Parathyroid adenoma (tissue), 2 donors: ENCODE data around the gene SSBP2.

Experiments
- H2AFZ ChIP-seq: fragments of 300-600 bp; sonication (generic); one replicate; pipeline ENCODE4 v1.7.0; 2017; ENCODE audit warnings: antibody characterized with exemption, mild to moderate bottlenecking
- H3K27ac ChIP-seq: fragments of 300-600 bp; sonication (generic); one replicate; pipeline ENCODE4 v1.7.0; 2017
- H3K27me3 ChIP-seq: fragments of 300-600 bp; sonication (generic); one replicate; pipeline ENCODE4 v1.7.0; 2017; ENCODE audit warnings: low read length; ENCODE audit not compliant: control insufficient read depth, insufficient read depth
- H3K36me3 ChIP-seq: fragments of 300-600 bp; sonication (generic); one replicate; pipeline ENCODE4 v1.7.0; 2017; ENCODE audit warnings: low read length; ENCODE audit not compliant: control insufficient read depth, insufficient read depth
- H3K4me1 ChIP-seq: fragments of 300-600 bp; sonication (generic); one replicate; pipeline ENCODE4 v1.7.0; 2017; ENCODE audit warnings: control low read depth
- H3K4me2 ChIP-seq: fragments of 300-600 bp; sonication (generic); one replicate; pipeline ENCODE4 v1.7.0; 2017; ENCODE audit warnings: low read length
- H3K4me3 ChIP-seq: fragments of 300-600 bp; sonication (generic); one replicate; pipeline ENCODE4 v1.7.0; 2017; ENCODE audit warnings: low read depth, low read length
- H3K79me2 ChIP-seq: fragments of 300-600 bp; sonication (generic); one replicate; pipeline ENCODE4 v1.7.0; 2017; ENCODE audit warnings: control low read depth
- H3K9ac ChIP-seq: fragments of 300-600 bp; sonication (generic); one replicate; pipeline ENCODE4 v1.7.0; 2017; ENCODE audit warnings: mild to moderate bottlenecking
- H3K9me3 ChIP-seq: fragments of 300-600 bp; sonication (generic); one replicate; pipeline ENCODE4 v1.7.0; 2017; ENCODE audit warnings: low read length; ENCODE audit not compliant: control insufficient read depth
- CTCF ChIP-seq: fragments of 300-600 bp; sonication (generic); IDR thresholded peaks from one replicate; pipeline ENCODE4 v1.7.0; 2017; ENCODE audit warnings: antibody characterized with exemption, mild to moderate bottlenecking
- donor health status: primary hyperparathyroidism.

SSBP2 gene

GRCh38 chr5:81753429-81753828 is 2.5 kb upstream of the SSBP2 start:
- peaks cover 3% of the 10 kb centered on the region for H3K79me2 ChIP-seq
- no peak overlapping the region for H3K27ac ChIP-seq
- TF ChIP-seq CTCF, result no peak
- H3K4me1 ChIP-seq, result peaks cover 14% of the 10 kb centered on the region
- no peaks in the 10 kb centered on the region for H3K9me3 ChIP-seq
- H2AFZ ChIP-seq, result peak overlapping the region; percentile 18
- H3K36me3 ChIP-seq, result no peaks in the 10 kb centered on the region
- no peak overlapping the region for H3K9ac ChIP-seq
- H3K27me3 ChIP-seq, result no peaks in the 10 kb centered on the region
- H3K4me3 ChIP-seq, result no peak overlapping the region
- H3K4me2 ChIP-seq, result no peak overlapping the region

- Histone ChIP-seq H3K36me3 (no peaks in the 10 kb centered on the region), H3K4me3 (no peak overlapping the region), H3K27me3 (no peaks in the 10 kb centered on the region), H3K79me2 (peaks cover 6% of the 10 kb centered on the region), H3K9me3 (no peaks in the 10 kb centered on the region), H3K4me1 (peaks cover 19% of the 10 kb centered on the region), H3K27ac (no peak overlapping the region), H3K9ac (no peak overlapping the region), H2AFZ (no peak overlapping the region), H3K4me2 (no peak overlapping the region)
- no peak for TF ChIP-seq CTCF
These were observed 1.7 kb upstream of the SSBP2 start for GRCh38 chr5:81752644-81752963.

- Histone ChIP-seq H3K27ac (peak overlapping the region; percentile 90), H2AFZ (peak overlapping the region; percentile 94), H3K4me3 (peak overlapping the region; percentile 66), H3K4me2 (peak overlapping the region; percentile 54), H3K36me3 (no peaks in the 10 kb centered on the region), H3K4me1 (peaks cover 19% of the 10 kb centered on the region), H3K79me2 (peaks cover 6% of the 10 kb centered on the region), H3K27me3 (no peaks in the 10 kb centered on the region), H3K9me3 (no peaks in the 10 kb centered on the region), H3K9ac (peak overlapping the region; percentile 48)
- TF ChIP-seq CTCF, result no peak
These were observed 1.1 kb upstream of the SSBP2 start for GRCh38 chr5:81751836-81752643.

- no peak for TF ChIP-seq CTCF
- peaks cover 10% of the 10 kb centered on the region for H3K4me1 ChIP-seq
- H3K4me3 ChIP-seq, result peak overlapping the region; percentile 66
- H3K27me3 ChIP-seq, result no peaks in the 10 kb centered on the region
- peak overlapping the region; percentile 59 for H3K4me2 ChIP-seq
- H3K9me3 ChIP-seq, result no peaks in the 10 kb centered on the region
- H3K27ac ChIP-seq, result peak overlapping the region; percentile 90
- peak overlapping the region; percentile 81 for H2AFZ ChIP-seq
- no peaks in the 10 kb centered on the region for H3K36me3 ChIP-seq
- peaks cover 6% of the 10 kb centered on the region for H3K79me2 ChIP-seq
- peak overlapping the region; percentile 21 for H3K9ac ChIP-seq
These were observed 439 bp downstream of the SSBP2 start for GRCh38 chr5:81750308-81751008.
